ENCODE results near the gene SLC5A4.
"Not testable (repeated sequence)": the region's sequence is repeated elsewhere in the genome, so short reads cannot be mapped to it uniquely, and the experiment has no call there.

SLC5A4 gene

DNA sequence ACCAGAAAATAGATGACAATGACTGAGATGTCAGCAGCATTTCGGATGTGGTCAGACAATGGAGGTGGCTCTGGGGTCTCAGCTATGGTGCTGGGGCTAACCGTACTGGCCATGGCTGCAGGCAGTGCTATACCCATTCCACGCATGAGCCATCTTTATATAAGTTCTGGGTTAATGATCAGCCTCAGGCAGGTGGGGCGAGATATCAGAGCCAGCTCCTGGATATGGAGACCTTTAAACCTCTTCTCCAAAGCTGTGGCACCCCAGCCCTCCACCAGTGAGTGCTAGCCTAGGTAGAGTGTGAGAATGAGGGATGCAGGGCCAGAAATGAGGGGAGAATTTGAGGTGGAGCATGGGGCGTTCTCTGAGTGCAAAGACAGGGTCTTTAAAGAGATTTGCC is at the start of gene SLC5A4:
Gene SLC5A4 (minus strand): TSS at position 131 of the 400 bp plus-strand sequence. CDS start 18 bp downstream, at position 113.
- no peaks in the 10 kb centered on the region for H3K36me3 ChIP-seq (ENCODE audit: control insufficient read depth in 1 of 2, insufficient read depth in 2 of 2, low read length in 2 of 2)
- H3K27me3 ChIP-seq (ENCODE audit: control insufficient read depth in 1 of 2, insufficient read depth in 2 of 2, low read length in 2 of 2): no peaks in the 10 kb centered on the region
- H3K9me3 ChIP-seq (ENCODE audit: control insufficient read depth in 1 of 2, low read length in 2 of 2): no peaks in the 10 kb centered on the region
- H3K4me1 ChIP-seq (ENCODE audit: control insufficient read depth in 1 of 2, insufficient read depth in 2 of 2, low read length in 2 of 2): peaks cover 0 to 19% of the 10 kb centered on the region in 2 donors
- H3K9ac ChIP-seq (ENCODE audit: low read depth in 1 of 2, low read length in 2 of 2): no peak within 1 kb of the TSS
- no peak within 1 kb of the TSS for H3K27ac ChIP-seq (ENCODE audit: low read depth, low read length)
- H3K4me3 ChIP-seq (ENCODE audit: low read depth in 1 of 2, low read length in 2 of 2): peak within 1 kb of the TSS; percentile 45 to 70

GRCh38 chr22:32293921-32294320 is 38.8 kb upstream of the SLC5A4 start:
- H3K9me3 ChIP-seq (ENCODE audit: control insufficient read depth in 1 of 2, low read length in 2 of 2); H3K27ac ChIP-seq (ENCODE audit: low read depth, low read length); H3K4me3 ChIP-seq (ENCODE audit: low read depth in 1 of 2, low read length in 2 of 2); H3K4me1 ChIP-seq (ENCODE audit: control insufficient read depth in 1 of 2, insufficient read depth in 2 of 2, low read length in 2 of 2); H3K27me3 ChIP-seq (ENCODE audit: control insufficient read depth in 1 of 2, insufficient read depth in 2 of 2, low read length in 2 of 2); H3K36me3 ChIP-seq (ENCODE audit: control insufficient read depth in 1 of 2, insufficient read depth in 2 of 2, low read length in 2 of 2); H3K9ac ChIP-seq (ENCODE audit: low read depth in 1 of 2, low read length in 2 of 2): not testable (repeated sequence)

GRCh38 chr22:32286290-32286840 is 31.2 kb upstream of the SLC5A4 start:
- no peak overlapping the region for H3K9ac ChIP-seq (ENCODE audit: low read depth in 1 of 2, low read length in 2 of 2)
- H3K9me3 ChIP-seq (ENCODE audit: control insufficient read depth in 1 of 2, low read length in 2 of 2): no peaks in the 10 kb centered on the region
- no peak overlapping the region for H3K4me3 ChIP-seq (ENCODE audit: low read depth in 1 of 2, low read length in 2 of 2)
- no peaks in the 10 kb centered on the region for H3K4me1 ChIP-seq (ENCODE audit: control insufficient read depth in 1 of 2, insufficient read depth in 2 of 2, low read length in 2 of 2)
- no peak overlapping the region for H3K27ac ChIP-seq (ENCODE audit: low read depth, low read length)
- H3K36me3 ChIP-seq (ENCODE audit: control insufficient read depth in 1 of 2, insufficient read depth in 2 of 2, low read length in 2 of 2): no peaks in the 10 kb centered on the region
- no peaks in the 10 kb centered on the region for H3K27me3 ChIP-seq (ENCODE audit: control insufficient read depth in 1 of 2, insufficient read depth in 2 of 2, low read length in 2 of 2)

GRCh38 chr22:32281072-32281471 is 25.9 kb upstream of the SLC5A4 start:
- Histone ChIP-seq H3K9me3 (ENCODE audit: control insufficient read depth in 1 of 2, low read length in 2 of 2) (no peaks in the 10 kb centered on the region), H3K27me3 (ENCODE audit: control insufficient read depth in 1 of 2, insufficient read depth in 2 of 2, low read length in 2 of 2) (peaks cover 0 to 5% of the 10 kb centered on the region in 2 donors), H3K4me3 (ENCODE audit: low read depth in 1 of 2, low read length in 2 of 2) (no peak overlapping the region), H3K36me3 (ENCODE audit: control insufficient read depth in 1 of 2, insufficient read depth in 2 of 2, low read length in 2 of 2) (no peaks in the 10 kb centered on the region), H3K27ac (ENCODE audit: low read depth, low read length) (no peak overlapping the region), H3K4me1 (ENCODE audit: control insufficient read depth in 1 of 2, insufficient read depth in 2 of 2, low read length in 2 of 2) (no peaks in the 10 kb centered on the region), H3K9ac (ENCODE audit: low read depth in 1 of 2, low read length in 2 of 2) (no peak overlapping the region)

GRCh38 chr22:32275353-32275752 is 20.2 kb upstream of the SLC5A4 start:
- not testable (repeated sequence) for H3K9ac ChIP-seq (ENCODE audit: low read depth in 1 of 2, low read length in 2 of 2); H3K9me3 ChIP-seq (ENCODE audit: control insufficient read depth in 1 of 2, low read length in 2 of 2); H3K4me1 ChIP-seq (ENCODE audit: control insufficient read depth in 1 of 2, insufficient read depth in 2 of 2, low read length in 2 of 2); H3K27me3 ChIP-seq (ENCODE audit: control insufficient read depth in 1 of 2, insufficient read depth in 2 of 2, low read length in 2 of 2); H3K36me3 ChIP-seq (ENCODE audit: control insufficient read depth in 1 of 2, insufficient read depth in 2 of 2, low read length in 2 of 2); H3K4me3 ChIP-seq (ENCODE audit: low read depth in 1 of 2, low read length in 2 of 2); H3K27ac ChIP-seq (ENCODE audit: low read depth, low read length)

GRCh38 chr22:32271389-32271788 is 16.2 kb upstream of the SLC5A4 start:
- no peaks in the 10 kb centered on the region for H3K9me3 ChIP-seq (ENCODE audit: control insufficient read depth in 1 of 2, low read length in 2 of 2)
- no peak overlapping the region for H3K4me3 ChIP-seq (ENCODE audit: low read depth in 1 of 2, low read length in 2 of 2)
- no peaks in the 10 kb centered on the region for H3K4me1 ChIP-seq (ENCODE audit: control insufficient read depth in 1 of 2, insufficient read depth in 2 of 2, low read length in 2 of 2)
- H3K9ac ChIP-seq (ENCODE audit: low read depth in 1 of 2, low read length in 2 of 2): no peak overlapping the region
- H3K27me3 ChIP-seq (ENCODE audit: control insufficient read depth in 1 of 2, insufficient read depth in 2 of 2, low read length in 2 of 2): no peaks in the 10 kb centered on the region
- no peak overlapping the region for H3K27ac ChIP-seq (ENCODE audit: low read depth, low read length)
- no peaks in the 10 kb centered on the region for H3K36me3 ChIP-seq (ENCODE audit: control insufficient read depth in 1 of 2, insufficient read depth in 2 of 2, low read length in 2 of 2)

GRCh38 chr22:32270641-32271369 is 15.7 kb upstream of the SLC5A4 start:
- Histone ChIP-seq H3K4me1 (ENCODE audit: control insufficient read depth in 1 of 2, insufficient read depth in 2 of 2, low read length in 2 of 2) (no peaks in the 10 kb centered on the region), H3K27me3 (ENCODE audit: control insufficient read depth in 1 of 2, insufficient read depth in 2 of 2, low read length in 2 of 2) (no peaks in the 10 kb centered on the region), H3K4me3 (ENCODE audit: low read depth in 1 of 2, low read length in 2 of 2) (no peak overlapping the region), H3K9me3 (ENCODE audit: control insufficient read depth in 1 of 2, low read length in 2 of 2) (no peaks in the 10 kb centered on the region), H3K9ac (ENCODE audit: low read depth in 1 of 2, low read length in 2 of 2) (no peak overlapping the region), H3K36me3 (ENCODE audit: control insufficient read depth in 1 of 2, insufficient read depth in 2 of 2, low read length in 2 of 2) (no peaks in the 10 kb centered on the region), H3K27ac (ENCODE audit: low read depth, low read length) (no peak overlapping the region)

GRCh38 chr22:32269316-32269715 is 14.2 kb upstream of the SLC5A4 start:
- no peak overlapping the region for H3K9ac ChIP-seq (ENCODE audit: low read depth in 1 of 2, low read length in 2 of 2)
- no peak overlapping the region for H3K4me3 ChIP-seq (ENCODE audit: low read depth in 1 of 2, low read length in 2 of 2)
- no peaks in the 10 kb centered on the region for H3K36me3 ChIP-seq (ENCODE audit: control insufficient read depth in 1 of 2, insufficient read depth in 2 of 2, low read length in 2 of 2)
- H3K9me3 ChIP-seq (ENCODE audit: control insufficient read depth in 1 of 2, low read length in 2 of 2): no peaks in the 10 kb centered on the region
- no peak overlapping the region for H3K27ac ChIP-seq (ENCODE audit: low read depth, low read length)
- H3K4me1 ChIP-seq (ENCODE audit: control insufficient read depth in 1 of 2, insufficient read depth in 2 of 2, low read length in 2 of 2): no peaks in the 10 kb centered on the region
- H3K27me3 ChIP-seq (ENCODE audit: control insufficient read depth in 1 of 2, insufficient read depth in 2 of 2, low read length in 2 of 2): no peaks in the 10 kb centered on the region

GRCh38 chr22:32267011-32267410 is 11.9 kb upstream of the SLC5A4 start:
- H3K4me3 ChIP-seq (ENCODE audit: low read depth in 1 of 2, low read length in 2 of 2): no peak overlapping the region
- H3K36me3 ChIP-seq (ENCODE audit: control insufficient read depth in 1 of 2, insufficient read depth in 2 of 2, low read length in 2 of 2): no peaks in the 10 kb centered on the region
- no peaks in the 10 kb centered on the region for H3K27me3 ChIP-seq (ENCODE audit: control insufficient read depth in 1 of 2, insufficient read depth in 2 of 2, low read length in 2 of 2)
- no peaks in the 10 kb centered on the region for H3K4me1 ChIP-seq (ENCODE audit: control insufficient read depth in 1 of 2, insufficient read depth in 2 of 2, low read length in 2 of 2)
- no peak overlapping the region for H3K9ac ChIP-seq (ENCODE audit: low read depth in 1 of 2, low read length in 2 of 2)
- no peak overlapping the region for H3K27ac ChIP-seq (ENCODE audit: low read depth, low read length)
- no peaks in the 10 kb centered on the region for H3K9me3 ChIP-seq (ENCODE audit: control insufficient read depth in 1 of 2, low read length in 2 of 2)

DNA sequence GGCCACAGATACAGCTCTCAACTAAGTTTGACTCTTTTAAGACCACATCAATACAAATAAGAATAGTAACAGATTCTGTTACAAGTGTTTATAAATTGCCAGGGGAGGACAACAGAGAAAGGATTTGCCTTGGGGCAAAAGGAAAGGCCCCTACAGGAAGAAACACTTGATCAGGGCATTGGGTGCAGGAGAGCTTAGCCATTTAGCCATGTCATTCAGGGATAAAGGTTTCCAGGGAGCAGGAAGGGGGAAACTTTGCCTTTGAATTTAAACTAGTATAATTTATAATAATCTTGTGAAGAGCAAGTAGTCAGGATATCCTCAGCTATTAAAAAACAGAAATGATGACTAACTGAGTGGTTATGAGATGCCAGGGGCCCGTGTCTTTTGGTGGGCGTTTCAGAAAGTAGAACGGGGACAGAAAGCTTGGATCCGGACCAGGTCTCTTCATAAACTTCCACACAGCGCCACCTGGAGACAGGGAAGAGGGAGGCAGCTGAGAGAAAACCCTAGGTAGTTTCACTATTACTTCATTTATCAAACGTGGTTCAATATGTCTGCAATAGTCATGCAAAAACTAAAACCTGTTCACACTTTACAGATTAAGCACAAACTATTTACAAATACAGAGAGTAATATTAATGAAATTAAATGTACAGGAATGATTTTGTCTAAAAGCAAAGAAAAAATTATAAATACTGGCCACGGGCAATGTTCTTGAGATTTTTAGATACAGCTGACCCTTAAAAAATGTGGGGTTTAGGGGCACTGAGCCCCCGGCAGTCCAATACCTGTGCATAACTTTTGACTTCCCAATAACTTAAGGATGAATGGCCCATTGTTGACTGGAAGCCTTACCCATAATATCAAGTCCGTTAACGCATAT is 11.0 kb upstream of the SLC5A4 start:
- Histone ChIP-seq H3K27ac (ENCODE audit: low read depth, low read length) (no peak overlapping the region), H3K9me3 (ENCODE audit: control insufficient read depth in 1 of 2, low read length in 2 of 2) (no peaks in the 10 kb centered on the region), H3K27me3 (ENCODE audit: control insufficient read depth in 1 of 2, insufficient read depth in 2 of 2, low read length in 2 of 2) (no peaks in the 10 kb centered on the region), H3K36me3 (ENCODE audit: control insufficient read depth in 1 of 2, insufficient read depth in 2 of 2, low read length in 2 of 2) (no peaks in the 10 kb centered on the region), H3K9ac (ENCODE audit: low read depth in 1 of 2, low read length in 2 of 2) (no peak overlapping the region), H3K4me1 (ENCODE audit: control insufficient read depth in 1 of 2, insufficient read depth in 2 of 2, low read length in 2 of 2) (no peaks in the 10 kb centered on the region), H3K4me3 (ENCODE audit: low read depth in 1 of 2, low read length in 2 of 2) (no peak overlapping the region)

Measured in duodenal mucosa (tissue), 2 donors.